Stomach (tissue), 9 donors: ENCODE results near the gene MISP3. TPM values are rescaled to one million over a fixed set of nuclear protein-coding genes. Genes with fewer than 3 reads are reported as not detected.
A peak's percentile ranks its signal among the peaks of the same experiment; 100 is the strongest.

ENCODE experiments used
- DNase-seq, 2 donors: peaks; one replicate each; pipeline versions ENCODE4 v3.0.0 to v3.0.0-alpha.2; 2013 to 2019
- H3K27ac ChIP-seq, 5 donors: fragments of 200-600 bp in 4 of 5; sonication (generic) in 4 of 5; one replicate each; pipeline ENCODE4 v1.5.1; 2013 to 2019; ENCODE audit warnings: mild to moderate bottlenecking in 1 of 5, moderate library complexity in 1 of 5
- H3K27me3 ChIP-seq, 3 donors: fragments of 200-600 bp; sonication (generic); one replicate each; pipeline ENCODE4 v1.5.1; 2017 to 2019; ENCODE audit warnings: mixed run types in 1 of 3
- H3K36me3 ChIP-seq, 4 donors: fragments of 200-600 bp; sonication (generic); 1 replicate in 3 of 4; 2 replicates in 1 of 4; pipeline ENCODE4 v1.5.1; 2016 to 2019
- H3K4me1 ChIP-seq, 4 donors: fragments of 200-600 bp; sonication (generic); one replicate each; pipeline ENCODE4 v1.5.1; 2016 to 2019
- H3K4me3 ChIP-seq, 4 donors: fragments of 200-600 bp; sonication (generic) in 3 of 4; one replicate each; pipeline ENCODE4 v1.5.1; 2016 to 2019; ENCODE audit warnings: mild to moderate bottlenecking in 1 of 4
- H3K9me3 ChIP-seq, 4 donors: fragments of 200-600 bp; sonication (generic); one replicate each; pipeline ENCODE4 v1.5.1; 2016 to 2019
- CTCF ChIP-seq, 7 experiments: fragments of 450-650 bp in 4 of 7; fragments of 200-600 bp in 3 of 7; sonication (generic) in 3 of 7; IDR thresholded peaks; one replicate each; pipeline ENCODE4 v1.5.1; 2016 to 2019; ENCODE audit warnings: antibody characterized with exemption in 7 of 7, control low read depth in 2 of 7, mild to moderate bottlenecking in 1 of 7
- EP300 ChIP-seq: sonication (generic); formaldehyde crosslinking; IDR thresholded peaks from one replicate; pipeline ENCODE4 v1.6.1; 2017; ENCODE audit warnings: antibody characterized with exemption
- POLR2A ChIP-seq, 4 donors: fragments of 450-650 bp; IDR thresholded peaks; one replicate each; pipeline ENCODE4 v1.6.1; 2016; ENCODE audit warnings: antibody characterized with exemption in 4 of 4, control low read depth in 2 of 4, mild to moderate bottlenecking in 1 of 4, moderate library complexity in 1 of 4
- POLR2AphosphoS5 ChIP-seq, 3 donors: sonication (generic); formaldehyde crosslinking; IDR thresholded peaks; one replicate each; pipeline ENCODE4 v1.6.1; 2016; ENCODE audit warnings: antibody characterized with exemption in 3 of 3
- WGBS, 5 donors: extraction: QIAGEN DNeasy Blood & Tissue Kit in 3 of 5; methylation state at CpG; one replicate each; pipeline versions ENCODE4 v1.1.5 to v1.1.7; 2013 to 2018; 5-methylcytosine and 5-hydroxymethylcytosine counted together
- intact Hi-C: fragments of 100-400 bp; cut with DNase I; formaldehyde crosslinking; loops from one replicate; pipeline ENCODE4 v1.15.1; 2023; ENCODE audit warnings: low total_unique reads
- polyA plus RNA-seq, 3 donors: library from polyadenylated mRNA; stranded (reverse); fragments of 200-250 nt; gene quantifications; one replicate each; pipeline ENCODE4 v1.2.3, GENCODE V29; 2013
- total RNA-seq, 5 donors: library from RNA; depleted of rRNA; stranded (reverse); fragments of >200 nt; gene quantifications; one replicate each; pipeline versions ENCODE4 v1.1.0 to v1.2.3, GENCODE V29; 2014 to 2016
- donor health status: healthy with polysubstance abuse.
- donor health status: Bipolar disorder and iron deficiency.
- donor health status: healthy.

MISP3 gene
- total and polyA plus RNA-seq, 8 donors: 2.0 to 88.7 (median 27.4) TPM

GRCh38 chr19:14110650-14111049 is 38.1 kb downstream of the MISP3 start:
- intact Hi-C loops: no loop called here
- H3K4me1 ChIP-seq: peaks cover 33 to 70% (median 48%) of the 10 kb centered on the region in 4 donors
- 58 to 78% (median 73%) methylated on average over 2 of the region's 2 CpGs for WGBS, 5 donors
- H3K27ac ChIP-seq: no peak overlapping the region
- peaks cover 13 to 33% (median 26%) of the 10 kb centered on the region in 4 donors for H3K36me3 ChIP-seq
- H3K27me3 ChIP-seq: no peaks in the 10 kb centered on the region
- TF ChIP-seq POLR2A (IDR thresholded peaks at IDR 0.05) (no peak), EP300 (no peak), POLR2AphosphoS5 (IDR thresholded peaks at IDR 0.05) (no peak), CTCF (IDR thresholded peaks at IDR 0.05) (no peak)
- no peaks in the 10 kb centered on the region for H3K9me3 ChIP-seq
- no peak overlapping the region for H3K4me3 ChIP-seq
- DNase-seq: no peak

- peaks cover 41 to 78% (median 56%) of the 10 kb centered on the region in 4 donors for H3K4me1 ChIP-seq
- no peak for TF ChIP-seq EP300
- intact Hi-C loops: no loop called here
- no peaks in the 10 kb centered on the region for H3K9me3 ChIP-seq
- WGBS, 5 donors: 79 to 100% (median 98%) methylated on average over 1 of the region's 1 CpG
- peaks cover 6 to 24% (median 18%) of the 10 kb centered on the region in 4 donors for H3K36me3 ChIP-seq
- no peak for DNase-seq
- H3K4me3 ChIP-seq: no peak overlapping the region
- H3K27me3 ChIP-seq: no peaks in the 10 kb centered on the region
- peak overlapping the region in 3 of 5 donors; percentile 84 to 99 (median 97) for H3K27ac ChIP-seq
Measured at GRCh38 chr19:14111486-14111885, 38.9 kb downstream of the MISP3 start.

- Histone ChIP-seq H3K4me3 (peak overlapping the region in 2 of 4 donors; percentile 6 to 13), H3K27me3 (no peaks in the 10 kb centered on the region), H3K9me3 (no peaks in the 10 kb centered on the region), H3K27ac (peak overlapping the region in 4 of 5 donors; percentile 58 to 99 (median 90)), H3K4me1 (peaks cover 45 to 80% (median 63%) of the 10 kb centered on the region in 4 donors), H3K36me3 (peaks cover 0 to 17% (median 10%) of the 10 kb centered on the region in 4 donors)
- TF ChIP-seq CTCF (IDR thresholded peaks at IDR 0.05) (no peak), POLR2AphosphoS5 (IDR thresholded peaks at IDR 0.05) (no peak), EP300 (no peak), POLR2A (IDR thresholded peaks at IDR 0.05) (no peak)
- WGBS, 5 donors: 57 to 71% (median 69%) methylated on average over 4 to 12 of the region's 12 CpGs
- intact Hi-C loops: no loop called here
- no peak for DNase-seq
Measured at GRCh38 chr19:14112051-14112808, 39.6 kb downstream of the MISP3 start.

GRCh38 chr19:14112809-14113385 is 40.3 kb downstream of the MISP3 start:
- DNase-seq: peak in 1 of 2 donors; percentile 60
- H3K4me3 ChIP-seq: peak overlapping the region; percentile 0 to 13 (median 4)
- H3K9me3 ChIP-seq: no peaks in the 10 kb centered on the region
- H3K27me3 ChIP-seq: no peaks in the 10 kb centered on the region
- intact Hi-C loops: no loop called here
- 41 to 61% (median 51%) methylated on average over 11 to 12 of the region's 12 CpGs for WGBS, 5 donors
- peaks cover 0 to 10% (median 4%) of the 10 kb centered on the region in 4 donors for H3K36me3 ChIP-seq
- peak overlapping the region; percentile 45 to 99 (median 84) for H3K27ac ChIP-seq
- TF ChIP-seq POLR2A (IDR thresholded peaks at IDR 0.05) (no peak), EP300 (no peak), POLR2AphosphoS5 (IDR thresholded peaks at IDR 0.05) (no peak), CTCF (IDR thresholded peaks at IDR 0.05) (no peak)
- H3K4me1 ChIP-seq: peaks cover 45 to 74% (median 61%) of the 10 kb centered on the region in 4 donors
